HG03159 (cell line): Measurements from ENCODE around the gene PLEKHA7.
A peak's percentile ranks its signal among the peaks of the same experiment; 100 is the strongest.
"Not testable (repeated sequence)": the region's sequence is repeated elsewhere in the genome, so short reads cannot be mapped to it uniquely, and the experiment has no call there.

Experiments used
- ATAC-seq: cut with Tn5 transposase; IDR thresholded peaks from one replicate; pipeline ENCODE4 v1.9.1; 2021; ENCODE audit warnings: mild to moderate bottlenecking, moderate library complexity; ENCODE audit not compliant: unreplicated experiment

Gene PLEKHA7

GRCh38 chr11:17008099-17008498, 6.1 kb downstream of the PLEKHA7 start:
- ATAC-seq, result no peak

- ATAC-seq, result no peak
Measured at GRCh38 chr11:17005646-17006045, 8.6 kb downstream of the PLEKHA7 start.

- ATAC-seq, result no peak
Measured at GRCh38 chr11:17004486-17005148, 9.6 kb downstream of the PLEKHA7 start.

- no peak for ATAC-seq
Measured at GRCh38 chr11:17003426-17003825, 10.8 kb downstream of the PLEKHA7 start.

- ATAC-seq, result no peak
Measured at GRCh38 chr11:17002543-17002942, 11.7 kb downstream of the PLEKHA7 start.

- no peak for ATAC-seq
Measured at GRCh38 chr11:17001806-17002205, 12.4 kb downstream of the PLEKHA7 start.

- ATAC-seq, result no peak
Measured at GRCh38 chr11:17000987-17001386, 13.2 kb downstream of the PLEKHA7 start.

- ATAC-seq, result not testable (repeated sequence)
Measured at GRCh38 chr11:17000253-17000652, 14.0 kb downstream of the PLEKHA7 start.

- no peak for ATAC-seq
Measured at GRCh38 chr11:16999116-16999515, 15.1 kb downstream of the PLEKHA7 start.

- no peak for ATAC-seq
Measured at GRCh38 chr11:16997624-16998023, 16.6 kb downstream of the PLEKHA7 start.

- ATAC-seq, result no peak
Measured at GRCh38 chr11:16993495-16993894, 20.7 kb downstream of the PLEKHA7 start.

GRCh38 chr11:16992846-16993245, 21.4 kb downstream of the PLEKHA7 start:
- ATAC-seq, result no peak

GRCh38 chr11:16989554-16989953, 24.7 kb downstream of the PLEKHA7 start:
- ATAC-seq, result no peak

GRCh38 chr11:16987205-16987568, 27.0 kb downstream of the PLEKHA7 start:
- no peak for ATAC-seq

- ATAC-seq, result peak; percentile 97
Measured at GRCh38 chr11:16986434-16987204, 27.6 kb downstream of the PLEKHA7 start.

- no peak for ATAC-seq
Measured at GRCh38 chr11:16985297-16985696, 28.9 kb downstream of the PLEKHA7 start.

GRCh38 chr11:16984229-16984628, 30.0 kb downstream of the PLEKHA7 start:
- ATAC-seq, result no peak

- ATAC-seq, result no peak
Measured at GRCh38 chr11:16982809-16983208, 31.4 kb downstream of the PLEKHA7 start.

- ATAC-seq, result no peak
Measured at GRCh38 chr11:16982256-16982671, 31.9 kb downstream of the PLEKHA7 start.

- no peak for ATAC-seq
Measured at GRCh38 chr11:16981651-16982194, 32.5 kb downstream of the PLEKHA7 start.

GRCh38 chr11:16979703-16980622, 34.3 kb downstream of the PLEKHA7 start:
- ATAC-seq, result no peak
